ENCODE measurements around the gene SSR2.
A peak's percentile ranks its signal among the peaks of the same experiment; 100 is the strongest.

Gene SSR2

GRCh38 chr1:156021093-156021428, 310 bp upstream of the SSR2 start:
- H3K4me3 ChIP-seq (ENCODE audit: low read depth, low read length) = peak overlapping the region; percentile 83
- TF ChIP-seq CTCF (conservative IDR thresholded peaks at IDR 0.05; ENCODE audit: low read depth, low read length) = no peak
- no peak for DNase-seq (ENCODE audit: low read depth)

- TF ChIP-seq CTCF (conservative IDR thresholded peaks at IDR 0.05; ENCODE audit: low read depth, low read length) = no peak
- DNase-seq (ENCODE audit: low read depth) = no peak
- H3K4me3 ChIP-seq (ENCODE audit: low read depth, low read length) = peak overlapping the region; percentile 83
Observed at GRCh38 chr1:156019946-156020292, 832 bp downstream of the SSR2 start.

DNA sequence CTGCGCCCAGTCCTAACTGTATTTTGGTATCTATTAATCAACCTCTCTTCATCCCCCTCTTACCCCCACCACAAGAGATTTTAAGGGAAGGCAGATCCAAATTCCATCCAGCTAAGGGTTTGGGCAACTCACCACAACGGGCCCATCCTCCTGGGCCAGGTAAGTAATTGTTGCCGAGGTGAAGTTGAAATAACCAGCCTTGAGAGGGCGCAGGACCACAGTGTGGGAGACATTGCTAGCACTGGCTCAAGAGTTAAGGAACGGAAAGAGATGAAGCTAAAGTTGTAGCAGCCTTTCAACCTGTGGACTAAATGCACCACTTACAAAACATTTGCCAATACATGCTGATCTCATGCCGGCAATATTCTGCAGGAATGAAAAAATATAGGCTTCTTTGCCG, 5.9 kb downstream of the SSR2 start:
- no peak for TF ChIP-seq CTCF (conservative IDR thresholded peaks at IDR 0.05; ENCODE audit: low read depth, low read length)
- H3K4me3 ChIP-seq (ENCODE audit: low read depth, low read length) = no peak overlapping the region
- no peak for DNase-seq (ENCODE audit: low read depth)

GRCh38 chr1:156012051-156012817, 8.5 kb downstream of the SSR2 start:
- no peak overlapping the region for H3K4me3 ChIP-seq (ENCODE audit: low read depth, low read length)
- no peak for TF ChIP-seq CTCF (conservative IDR thresholded peaks at IDR 0.05; ENCODE audit: low read depth, low read length)
- DNase-seq (ENCODE audit: low read depth) = no peak

GRCh38 chr1:156009404-156009803, 11.3 kb downstream of the SSR2 start:
- TF ChIP-seq CTCF (conservative IDR thresholded peaks at IDR 0.05; ENCODE audit: low read depth, low read length) = no peak
- H3K4me3 ChIP-seq (ENCODE audit: low read depth, low read length) = no peak overlapping the region
- DNase-seq (ENCODE audit: low read depth) = no peak

GRCh38 chr1:156006666-156007376, 13.9 kb downstream of the SSR2 start:
- no peak for TF ChIP-seq CTCF (conservative IDR thresholded peaks at IDR 0.05; ENCODE audit: low read depth, low read length)

More at GRCh38 chr1:156006666-156007376, 13.9 kb downstream of the SSR2 start:
- no peak overlapping the region for H3K4me3 ChIP-seq (ENCODE audit: low read depth, low read length)
- DNase-seq (ENCODE audit: low read depth) = no peak

All from choroid plexus epithelial cell (primary cell).